ENCODE results near the gene GAB1. TPM values are rescaled to one million over a fixed set of nuclear protein-coding genes. Genes with fewer than 3 reads are reported as not detected.

GAB1 gene
- total RNA-seq, 1 donor from 2014 or later = 29.7 TPM

DNA sequence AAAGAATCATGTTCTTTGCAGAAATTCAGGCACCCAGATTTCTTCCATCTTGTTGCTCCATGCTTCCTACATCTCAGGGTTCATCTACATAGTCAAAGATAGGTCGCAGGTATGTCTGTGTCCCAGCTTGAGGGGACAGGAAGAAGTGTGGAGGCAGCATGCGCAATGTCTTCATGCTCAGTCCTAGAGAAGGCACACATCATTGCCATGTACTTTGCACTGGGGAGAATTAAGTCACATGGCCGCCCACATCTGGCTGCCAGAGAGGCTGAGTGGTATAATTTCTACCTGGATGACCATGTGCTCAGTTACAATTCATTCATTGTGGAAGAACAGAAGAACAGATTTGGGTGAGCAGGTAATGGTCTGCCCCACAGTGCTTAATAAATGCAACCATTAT is 54.1 kb downstream of the GAB1 start:
- DNase-seq = no peak
- H3K27ac Mint-ChIP-seq (ENCODE audit: unreplicated experiment) = peak overlapping the region; percentile 35
- H3K27me3 Mint-ChIP-seq (ENCODE audit: unreplicated experiment) = peaks cover 2% of the 10 kb centered on the region
- H3K36me3 Mint-ChIP-seq (ENCODE audit: unreplicated experiment) = no peaks in the 10 kb centered on the region
- TF ChIP-seq, protein P1, sequence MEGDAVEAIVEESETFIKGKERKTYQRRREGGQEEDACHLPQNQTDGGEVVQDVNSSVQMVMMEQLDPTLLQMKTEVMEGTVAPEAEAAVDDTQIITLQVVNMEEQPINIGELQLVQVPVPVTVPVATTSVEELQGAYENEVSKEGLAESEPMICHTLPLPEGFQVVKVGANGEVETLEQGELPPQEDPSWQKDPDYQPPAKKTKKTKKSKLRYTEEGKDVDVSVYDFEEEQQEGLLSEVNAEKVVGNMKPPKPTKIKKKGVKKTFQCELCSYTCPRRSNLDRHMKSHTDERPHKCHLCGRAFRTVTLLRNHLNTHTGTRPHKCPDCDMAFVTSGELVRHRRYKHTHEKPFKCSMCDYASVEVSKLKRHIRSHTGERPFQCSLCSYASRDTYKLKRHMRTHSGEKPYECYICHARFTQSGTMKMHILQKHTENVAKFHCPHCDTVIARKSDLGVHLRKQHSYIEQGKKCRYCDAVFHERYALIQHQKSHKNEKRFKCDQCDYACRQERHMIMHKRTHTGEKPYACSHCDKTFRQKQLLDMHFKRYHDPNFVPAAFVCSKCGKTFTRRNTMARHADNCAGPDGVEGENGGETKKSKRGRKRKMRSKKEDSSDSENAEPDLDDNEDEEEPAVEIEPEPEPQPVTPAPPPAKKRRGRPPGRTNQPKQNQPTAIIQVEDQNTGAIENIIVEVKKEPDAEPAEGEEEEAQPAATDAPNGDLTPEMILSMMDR (IDR thresholded peaks at IDR 0.05; ENCODE audit: partially characterized antibody, unreplicated experiment) = no peak
- H3K9me3 Mint-ChIP-seq (ENCODE audit: unreplicated experiment) = peaks cover 4% of the 10 kb centered on the region
- H3K4me3 Mint-ChIP-seq (ENCODE audit: unreplicated experiment) = peak overlapping the region; percentile 47
- peaks cover 38% of the 10 kb centered on the region for H3K4me1 Mint-ChIP-seq (ENCODE audit: low read depth, unreplicated experiment)

DNA sequence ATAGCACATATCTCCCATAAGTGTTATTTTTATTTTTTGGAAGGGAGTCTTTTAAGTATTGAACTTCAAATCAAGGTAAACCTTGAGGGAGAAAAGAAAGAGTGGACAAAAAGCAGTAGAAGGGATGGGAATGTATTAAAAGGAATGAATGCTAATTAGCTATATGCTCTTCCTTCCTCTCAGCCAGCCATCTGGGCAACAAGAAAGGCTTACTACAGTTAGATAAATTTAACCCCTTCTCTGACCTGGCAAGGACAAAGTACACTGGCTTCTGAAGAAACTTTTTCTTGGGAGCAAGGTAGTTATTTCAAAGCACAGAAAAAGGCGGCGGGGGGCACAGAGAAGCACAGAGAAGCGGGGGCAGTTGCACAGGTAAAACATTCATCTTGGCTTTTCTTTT is 54.6 kb downstream of the GAB1 start:
- H3K4me3 Mint-ChIP-seq (ENCODE audit: unreplicated experiment) = peak overlapping the region; percentile 48

DNA sequence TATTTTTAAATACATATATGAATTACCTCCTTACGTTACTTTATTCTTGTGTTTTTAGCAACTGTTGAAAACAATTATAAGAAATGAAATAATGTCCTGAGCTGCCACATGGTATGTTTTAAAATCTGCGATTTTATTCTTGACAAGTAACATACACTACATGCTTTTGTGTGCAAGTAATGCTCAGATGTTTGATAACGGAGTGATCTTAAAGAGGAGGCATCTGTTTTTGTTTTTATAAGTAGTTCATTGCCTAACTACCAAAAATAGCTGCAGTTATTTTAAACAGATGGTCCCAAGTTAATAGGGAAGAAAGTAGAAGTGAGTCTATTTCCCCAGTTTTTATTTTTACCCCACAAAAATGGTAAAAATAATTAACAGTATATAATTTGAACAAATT is 55.2 kb downstream of the GAB1 start:
- H3K36me3 Mint-ChIP-seq (ENCODE audit: unreplicated experiment) = no peaks in the 10 kb centered on the region
- no peak for DNase-seq
- no peak overlapping the region for H3K27ac Mint-ChIP-seq (ENCODE audit: unreplicated experiment)
- peaks cover 6% of the 10 kb centered on the region for H3K9me3 Mint-ChIP-seq (ENCODE audit: unreplicated experiment)
- TF ChIP-seq, protein P1 (IDR thresholded peaks at IDR 0.05; ENCODE audit: partially characterized antibody, unreplicated experiment) = no peak
- H3K27me3 Mint-ChIP-seq (ENCODE audit: unreplicated experiment) = peaks cover 2% of the 10 kb centered on the region
- H3K4me1 Mint-ChIP-seq (ENCODE audit: low read depth, unreplicated experiment) = peaks cover 45% of the 10 kb centered on the region
- H3K4me3 Mint-ChIP-seq (ENCODE audit: unreplicated experiment) = no peak overlapping the region

More for the DNA sequence above, 54.6 kb downstream of the GAB1 start:
- H3K36me3 Mint-ChIP-seq (ENCODE audit: unreplicated experiment) = no peaks in the 10 kb centered on the region
- peaks cover 6% of the 10 kb centered on the region for H3K9me3 Mint-ChIP-seq (ENCODE audit: unreplicated experiment)
- peaks cover 2% of the 10 kb centered on the region for H3K27me3 Mint-ChIP-seq (ENCODE audit: unreplicated experiment)
- H3K27ac Mint-ChIP-seq (ENCODE audit: unreplicated experiment) = peak overlapping the region; percentile 36
- DNase-seq = no peak
- peaks cover 42% of the 10 kb centered on the region for H3K4me1 Mint-ChIP-seq (ENCODE audit: low read depth, unreplicated experiment)
- TF ChIP-seq, protein P1 (IDR thresholded peaks at IDR 0.05; ENCODE audit: partially characterized antibody, unreplicated experiment) = no peak

GRCh38 chr4:143393195-143393594 is 56.5 kb downstream of the GAB1 start:
- Mint-ChIP-seq H3K4me3 (ENCODE audit: unreplicated experiment) (no peak overlapping the region), H3K4me1 (ENCODE audit: low read depth, unreplicated experiment) (peaks cover 46% of the 10 kb centered on the region), H3K36me3 (ENCODE audit: unreplicated experiment) (no peaks in the 10 kb centered on the region), H3K27ac (ENCODE audit: unreplicated experiment) (peak overlapping the region; percentile 73), H3K27me3 (ENCODE audit: unreplicated experiment) (peaks cover 2% of the 10 kb centered on the region), H3K9me3 (ENCODE audit: unreplicated experiment) (peaks cover 6% of the 10 kb centered on the region)
- no peak for DNase-seq
- TF ChIP-seq, protein P1 (IDR thresholded peaks at IDR 0.05; ENCODE audit: partially characterized antibody, unreplicated experiment) = no peak

- TF ChIP-seq, protein P1 (IDR thresholded peaks at IDR 0.05; ENCODE audit: partially characterized antibody, unreplicated experiment) = no peak
- H3K36me3 Mint-ChIP-seq (ENCODE audit: unreplicated experiment) = no peaks in the 10 kb centered on the region
- peaks cover 45% of the 10 kb centered on the region for H3K4me1 Mint-ChIP-seq (ENCODE audit: low read depth, unreplicated experiment)
- peaks cover 4% of the 10 kb centered on the region for H3K9me3 Mint-ChIP-seq (ENCODE audit: unreplicated experiment)
- DNase-seq = no peak
- peak overlapping the region; percentile 64 for H3K4me3 Mint-ChIP-seq (ENCODE audit: unreplicated experiment)
- peak overlapping the region; percentile 49 for H3K27ac Mint-ChIP-seq (ENCODE audit: unreplicated experiment)
- H3K27me3 Mint-ChIP-seq (ENCODE audit: unreplicated experiment) = peaks cover 2% of the 10 kb centered on the region
Measured at GRCh38 chr4:143394739-143395453, 58.2 kb downstream of the GAB1 start.

Data from glutamatergic neuron (in vitro differentiated cells).